Measurements from ENCODE around the gene RXYLT1.

The RXYLT1 gene

DNA sequence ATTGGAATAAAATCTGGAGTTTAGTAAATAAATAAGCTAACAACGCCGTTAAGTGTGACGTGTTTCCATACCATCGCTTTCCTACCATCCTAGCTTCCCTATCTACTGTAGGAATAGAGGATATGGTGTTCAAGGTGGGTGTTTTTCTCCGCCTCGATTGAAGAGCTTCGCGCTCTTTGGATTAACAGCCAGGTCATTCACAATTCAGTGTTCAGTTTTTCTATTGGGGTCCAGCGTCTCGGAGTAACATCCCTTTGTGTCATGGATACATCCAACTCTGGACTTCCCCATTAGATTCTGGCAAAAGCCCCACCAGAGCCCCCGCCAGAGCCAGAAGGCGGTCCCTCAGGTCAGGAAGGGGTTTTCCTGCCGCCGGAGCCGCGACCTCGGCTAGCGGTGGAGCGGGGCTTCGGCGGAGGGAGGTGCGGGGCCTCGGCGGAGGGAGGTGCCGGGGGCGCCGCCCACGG, 63.6 kb downstream of the RXYLT1 start:
- DNase-seq (ENCODE audit: low read depth), result no peak

DNA sequence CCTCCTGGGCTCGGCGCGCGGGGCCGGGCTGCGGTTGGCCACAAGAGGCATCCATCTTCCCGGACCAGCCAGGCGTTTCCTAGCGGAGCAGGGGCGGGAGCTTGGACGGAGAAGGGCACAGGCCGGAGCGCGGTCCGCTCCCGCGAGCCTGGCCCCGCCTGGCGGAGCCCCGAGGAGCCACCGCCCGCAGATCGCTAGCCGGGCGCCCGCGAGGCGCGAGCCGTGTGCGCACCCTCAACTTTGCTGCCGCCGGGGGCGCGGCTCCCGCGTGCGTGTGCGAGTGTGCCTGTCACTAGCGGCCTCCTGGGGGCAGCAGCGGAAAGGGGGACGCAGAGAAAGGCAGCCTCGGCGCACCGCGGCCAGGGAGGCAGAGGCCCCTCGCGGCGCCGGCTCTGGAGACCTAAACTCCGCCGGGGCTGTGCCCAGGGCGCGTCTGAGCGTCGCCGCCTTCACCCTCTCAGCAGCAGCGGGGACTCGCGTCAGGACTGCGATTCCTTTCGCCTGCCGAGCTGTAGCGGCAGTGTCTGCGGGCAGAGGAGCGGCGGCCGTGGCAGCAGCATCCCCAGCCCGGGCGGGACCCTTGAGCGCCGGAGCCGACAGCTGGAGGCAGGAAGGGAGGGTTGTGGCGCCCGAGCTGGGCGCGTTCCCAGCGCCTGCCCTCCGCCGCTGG, 64.1 kb downstream of the RXYLT1 start:
- DNase-seq (ENCODE audit: low read depth), result peak; percentile 60

GRCh38 chr12:63844391-63845341, 65.0 kb downstream of the RXYLT1 start, which contains the start of gene SRGAP1:
TSS of gene SRGAP1 (plus strand) at chr12:63844700. CDS start at chr12:63844817, 117 bp downstream.
- DNase-seq (ENCODE audit: low read depth), result no peak

DNA sequence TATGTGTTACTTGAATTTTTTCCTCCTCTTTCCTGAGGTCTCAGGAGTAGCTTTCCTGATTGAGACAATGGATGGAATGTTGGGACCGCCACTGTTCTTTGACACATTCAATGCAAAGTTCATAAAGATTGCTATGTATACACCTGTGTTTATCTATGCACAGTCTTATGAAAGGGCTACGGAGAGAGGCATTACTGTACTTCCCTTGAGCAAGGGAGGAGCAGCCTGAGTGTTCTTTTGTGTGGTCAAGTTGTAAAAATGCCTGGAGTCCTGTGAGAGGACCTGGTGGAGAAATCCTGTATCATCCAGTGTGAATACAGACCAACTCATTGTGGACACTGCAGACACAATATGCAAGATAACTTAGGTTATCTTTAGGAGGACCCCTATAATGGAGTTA, 66.0 kb downstream of the RXYLT1 start:
- DNase-seq (ENCODE audit: low read depth), result no peak

- DNase-seq (ENCODE audit: low read depth), result no peak
Observed at GRCh38 chr12:63846238-63846967, 66.7 kb downstream of the RXYLT1 start.

GRCh38 chr12:63848450-63848849, 68.7 kb downstream of the RXYLT1 start:
- DNase-seq (ENCODE audit: low read depth), result no peak

GRCh38 chr12:63849106-63849620, 69.5 kb downstream of the RXYLT1 start:
- DNase-seq (ENCODE audit: low read depth), result no peak

DNA sequence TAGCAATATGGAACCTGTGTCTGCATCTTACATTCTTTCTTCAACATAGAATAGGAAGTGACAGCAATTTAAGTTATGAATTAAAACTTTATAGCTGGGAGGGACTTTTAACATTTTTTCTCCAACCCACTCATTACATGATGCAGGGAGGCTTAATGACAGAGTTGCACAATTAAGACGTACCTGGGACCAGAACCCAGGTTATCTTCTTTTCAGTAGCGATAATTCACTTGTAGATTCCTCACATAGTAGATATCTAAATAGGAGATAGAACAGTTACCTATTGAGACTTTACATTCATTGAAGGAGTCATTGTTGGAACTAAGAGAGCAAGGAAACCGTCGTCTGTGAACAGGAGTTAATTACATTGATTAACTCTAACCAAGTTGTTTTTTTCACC, 69.9 kb downstream of the RXYLT1 start:
- no peak for DNase-seq (ENCODE audit: low read depth)

DNA sequence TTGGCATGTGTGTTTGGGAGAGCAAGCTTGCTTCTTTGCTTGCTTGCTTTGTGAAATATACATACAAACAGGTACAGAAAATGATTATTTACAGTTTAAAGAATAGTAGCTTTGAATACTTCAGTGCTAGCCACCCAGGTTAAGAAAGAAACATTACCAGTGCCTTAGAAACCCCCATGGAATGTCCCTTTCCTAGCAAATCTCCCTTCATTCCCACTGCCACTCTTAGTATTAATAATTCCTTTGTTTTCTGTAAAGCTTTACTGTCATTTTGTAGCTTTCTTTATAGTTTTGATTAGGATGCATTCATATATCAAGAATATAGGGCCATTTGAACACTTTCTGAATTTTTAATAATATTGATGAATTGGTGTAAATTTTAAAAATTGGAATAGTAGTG, 74.3 kb downstream of the RXYLT1 start:
- DNase-seq (ENCODE audit: low read depth), result no peak

GRCh38 chr12:63855299-63855698, 75.6 kb downstream of the RXYLT1 start:
- DNase-seq (ENCODE audit: low read depth), result no peak

DNA sequence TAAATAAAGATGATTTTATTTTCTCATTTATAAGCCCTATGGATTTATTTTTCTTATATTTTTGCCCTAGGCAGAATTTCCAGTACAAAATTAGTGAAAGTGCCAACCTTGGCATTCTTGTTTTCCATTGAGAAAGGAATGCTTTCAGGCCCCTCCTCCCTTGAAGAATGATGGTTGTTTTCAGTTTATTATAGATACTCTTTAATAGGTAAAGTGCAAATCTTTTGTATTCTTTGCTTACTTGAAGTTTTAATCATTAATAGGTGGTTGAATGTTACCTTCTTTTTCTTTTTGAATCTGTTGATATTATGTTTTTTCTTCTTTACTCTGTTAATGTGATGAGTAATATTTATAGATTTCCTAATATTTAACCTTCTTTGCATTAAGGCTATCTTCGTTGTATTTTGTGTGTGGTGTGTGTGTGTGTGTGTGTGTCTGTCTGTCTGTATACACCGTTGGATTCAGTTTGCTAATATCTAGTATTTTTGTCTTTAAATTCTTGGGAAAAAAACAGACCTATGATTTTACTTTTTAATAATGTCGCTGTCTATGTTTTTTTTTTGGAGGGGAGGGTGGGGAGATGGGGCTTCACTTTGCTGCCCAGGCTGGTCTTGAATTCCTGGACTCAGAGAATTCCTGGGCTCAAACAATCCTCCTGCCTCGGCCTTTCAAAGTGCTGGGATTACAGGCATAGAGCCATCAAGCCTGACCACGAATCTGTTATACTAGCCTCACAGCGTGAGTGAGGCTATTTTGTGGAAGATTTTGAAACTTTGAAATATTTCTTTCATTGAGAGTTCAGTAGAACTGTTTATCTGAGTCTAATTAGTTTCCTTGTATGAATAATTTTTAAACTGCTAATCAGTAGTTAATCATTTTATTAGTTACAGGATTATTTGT, 78.3 kb downstream of the RXYLT1 start:
- DNase-seq (ENCODE audit: low read depth), result no peak

Measured in activated T-cell treated with anti-CD3 and anti-CD28 coated beads for 1 hour (primary cell).